CD4-positive, alpha-beta T cell (primary cell): Measurements from ENCODE around the gene CD1B. TPM values are rescaled to one million over a fixed set of nuclear protein-coding genes. Genes with fewer than 3 reads are reported as not detected.
"Not testable (repeated sequence)": the region's sequence is repeated elsewhere in the genome, so short reads cannot be mapped to it uniquely, and the experiment has no call there.

Source experiments
- ATAC-seq: fragments of 200-7000 bp; cut with Tn5 transposase; one replicate; pipeline ENCODE4 v1.10.0; 2022; ENCODE audit warnings: mild to moderate bottlenecking; ENCODE audit not compliant: poor library complexity
- CTCF ChIA-PET: fragments of 350-600 bp; sonication (Branson Sonifier 250); formaldehyde crosslinking; loops from one replicate; lab custom pipeline; 2021; ENCODE audit warnings: antibody characterized with exemption, inconsistent platforms; lab: Charles Lee
- POLR2A ChIA-PET: fragments of 350-600 bp; sonication (Branson Sonifier 250); formaldehyde crosslinking; loops from one replicate; lab custom pipeline; 2021; ENCODE audit warnings: antibody characterized with exemption, inconsistent platforms; lab: Charles Lee
- DNase-seq, 14 experiments: peaks; one replicate each; pipeline ENCODE4 v3.0.0-alpha.2; 2013 to 2020; ENCODE audit warnings: mixed read lengths in 2 of 14
- H3K27ac ChIP-seq, 2 donors: one replicate each; pipeline versions ENCODE4 v1.5.1 to v1.7.0; 2013; ENCODE audit warnings: low read length in 2 of 2, low read depth in 1 of 2, mild to moderate bottlenecking in 1 of 2
- H3K27me3 ChIP-seq, 2 experiments: 1 replicate in 1 of 2; 2 replicates in 1 of 2; pipeline versions ENCODE4 v1.6.1 to v1.7.0; 2013; ENCODE audit warnings: low read length in 2 of 2, control low read depth in 1 of 2, mild to moderate bottlenecking in 1 of 2, moderate library complexity in 1 of 2; ENCODE audit not compliant: insufficient read depth in 2 of 2, control insufficient read depth in 1 of 2
- H3K36me3 ChIP-seq: one replicate; pipeline ENCODE4 v1.6.1; 2013; ENCODE audit warnings: low read length, control low read depth; ENCODE audit not compliant: insufficient read depth
- H3K4me1 ChIP-seq: one replicate; pipeline ENCODE4 v1.6.1; 2013; ENCODE audit warnings: low read length, control low read depth; ENCODE audit not compliant: insufficient read depth
- H3K4me3 ChIP-seq: one replicate; pipeline ENCODE4 v1.5.1; 2013; ENCODE audit warnings: mild to moderate bottlenecking, low read length, moderate library complexity
- H3K9me3 ChIP-seq, 2 experiments: 1 replicate in 1 of 2; 2 replicates in 1 of 2; pipeline versions ENCODE4 v1.6.1 to v1.7.0; 2013; ENCODE audit warnings: low read length in 2 of 2, mild to moderate bottlenecking in 2 of 2, control low read depth in 1 of 2, moderate library complexity in 1 of 2; ENCODE audit not compliant: control insufficient read depth in 1 of 2, insufficient read depth in 1 of 2
- H3K27ac Mint-ChIP-seq: one replicate; pipeline ENCODE4 v1.8.0; 2020; ENCODE audit warnings: mixed read lengths
- H3K27me3 Mint-ChIP-seq: one replicate; pipeline ENCODE4 v1.8.0; 2021; ENCODE audit warnings: mixed read lengths
- H3K36me3 Mint-ChIP-seq: one replicate; pipeline ENCODE4 v1.8.0; 2021; ENCODE audit warnings: low read depth, mixed read lengths
- H3K4me1 Mint-ChIP-seq: one replicate; pipeline ENCODE4 v1.8.0; 2021; ENCODE audit warnings: low read depth, mixed read lengths
- H3K4me3 Mint-ChIP-seq: one replicate; pipeline ENCODE4 v1.8.0; 2020; ENCODE audit warnings: mild to moderate bottlenecking, mixed read lengths
- H3K9me3 Mint-ChIP-seq: one replicate; pipeline ENCODE4 v1.8.0; 2020; ENCODE audit warnings: mixed read lengths
- CTCF ChIP-seq: fragments of 200-600 bp; IDR thresholded peaks from one replicate; pipeline ENCODE4 v1.8.0; 2022; ENCODE audit warnings: antibody characterized with exemption, mild to moderate bottlenecking
- intact Hi-C, 2 experiments: fragments of 100-400 bp; cut with DNase I in 1 of 2; cut with micrococcal nuclease in 1 of 2; formaldehyde crosslinking; loops; one replicate each; pipeline versions ENCODE4 v1.15.1 to v1.9.0; 2023 to 2025; cut with DNase I, micrococcal nuclease
- total RNA-seq, 174 experiments: library from RNA in 2 of 174; stranded (reverse) in 2 of 174; gene quantifications; one replicate each; pipeline ENCODE4 v1.2.3 and lab custom pipeline; 2021 to 2026

CD1B gene
- total RNA-seq, 2 experiments from 2014 or later = not detected

- Histone ChIP-seq H3K36me3 (no peaks in the 10 kb centered on the region), H3K27ac (no peak overlapping the region), H3K27me3 (peaks cover 5 to 9% of the 10 kb centered on the region in 2 experiments), H3K4me3 (no peak overlapping the region), H3K9me3 (no peaks in the 10 kb centered on the region), H3K4me1 (no peaks in the 10 kb centered on the region)
- no peak overlapping the region for H3K27ac Mint-ChIP-seq
- H3K9me3 Mint-ChIP-seq = no peaks in the 10 kb centered on the region
- TF ChIP-seq CTCF = no peak
- H3K4me1 Mint-ChIP-seq = no peaks in the 10 kb centered on the region
- intact Hi-C loops = no loop called here
- no peak for ATAC-seq
- ChIA-PET POLR2A (no interaction called here), CTCF (no interaction called here)
- no peak overlapping the region for H3K4me3 Mint-ChIP-seq
- H3K36me3 Mint-ChIP-seq = no peaks in the 10 kb centered on the region
- peaks cover 39% of the 10 kb centered on the region for H3K27me3 Mint-ChIP-seq
- DNase-seq = no peak
Measured at GRCh38 chr1:158355773-158356285, 24.5 kb upstream of the CD1B start.

- no peak overlapping the region for H3K27ac ChIP-seq
- POLR2A ChIA-PET = no interaction called here
Measured at GRCh38 chr1:158354255-158354654, 22.9 kb upstream of the CD1B start.

GRCh38 chr1:158353303-158354075 lies 22.2 kb upstream of the CD1B start, which contains the start of gene CD1E:
Gene CD1E (plus strand): TSS chr1:158353894. CDS start chr1:158353989, 95 bp downstream.
- no peak within 1 kb of the TSS for H3K4me3 ChIP-seq
- Mint-ChIP-seq H3K27ac (no peak within 1 kb of the TSS), H3K9me3 (no peaks in the 10 kb centered on the region), H3K27me3 (peaks cover 39% of the 10 kb centered on the region), H3K4me3 (no peak within 1 kb of the TSS), H3K36me3 (no peaks in the 10 kb centered on the region), H3K4me1 (no peaks in the 10 kb centered on the region)
- no peak for TF ChIP-seq CTCF
- no peak within 1 kb of the TSS for H3K27ac ChIP-seq
- ATAC-seq = no peak
- peaks cover 5 to 9% of the 10 kb centered on the region in 2 experiments for H3K27me3 ChIP-seq
- peaks cover 0 to 7% of the 10 kb centered on the region in 2 experiments for H3K9me3 ChIP-seq
- DNase-seq = peak in 1 of 14 experiments; percentile 7
- POLR2A ChIA-PET = no interaction called here
- no peaks in the 10 kb centered on the region for H3K4me1 ChIP-seq
- CTCF ChIA-PET = no interaction called here
- intact Hi-C loops = no loop called here
- H3K36me3 ChIP-seq = no peaks in the 10 kb centered on the region

More at GRCh38 chr1:158354255-158354654, 22.9 kb upstream of the CD1B start:
- TF ChIP-seq CTCF = no peak
- Mint-ChIP-seq H3K36me3 (no peaks in the 10 kb centered on the region), H3K4me1 (no peaks in the 10 kb centered on the region), H3K4me3 (no peak overlapping the region), H3K27me3 (peaks cover 39% of the 10 kb centered on the region), H3K27ac (no peak overlapping the region), H3K9me3 (no peaks in the 10 kb centered on the region)
- CTCF ChIA-PET = no interaction called here
- Histone ChIP-seq H3K4me1 (no peaks in the 10 kb centered on the region), H3K27me3 (peaks cover 5 to 9% of the 10 kb centered on the region in 2 experiments), H3K9me3 (peaks cover 0 to under 1% of the 10 kb centered on the region in 2 experiments), H3K36me3 (no peaks in the 10 kb centered on the region), H3K4me3 (no peak overlapping the region)
- peak in 2 of 14 experiments; percentile 7 to 17 for DNase-seq
- intact Hi-C loops = no loop called here
- no peak for ATAC-seq

GRCh38 chr1:158348946-158349345 lies 17.6 kb upstream of the CD1B start:
- H3K9me3 Mint-ChIP-seq, H3K36me3 Mint-ChIP-seq, DNase-seq, POLR2A ChIA-PET, H3K36me3 ChIP-seq, H3K27ac ChIP-seq, intact Hi-C loops, H3K27ac Mint-ChIP-seq, H3K27me3 ChIP-seq, H3K4me3 ChIP-seq, ATAC-seq, H3K4me1 Mint-ChIP-seq, H3K27me3 Mint-ChIP-seq, H3K9me3 ChIP-seq, H3K4me3 Mint-ChIP-seq, H3K4me1 ChIP-seq, CTCF ChIA-PET: not testable (repeated sequence)

- not testable (repeated sequence) for H3K9me3 Mint-ChIP-seq
Measured at GRCh38 chr1:158336413-158336812, 5.1 kb upstream of the CD1B start.

More at GRCh38 chr1:158336413-158336812, 5.1 kb upstream of the CD1B start:
- POLR2A ChIA-PET, H3K4me1 ChIP-seq, ATAC-seq, H3K27ac Mint-ChIP-seq, H3K4me3 Mint-ChIP-seq, H3K36me3 ChIP-seq, H3K4me3 ChIP-seq, H3K27ac ChIP-seq, CTCF ChIA-PET, H3K27me3 ChIP-seq, H3K9me3 ChIP-seq, H3K36me3 Mint-ChIP-seq: not testable (repeated sequence)
- intact Hi-C loops = loop anchor here in 1 of 2 experiments (10.0 kb wide), 1 partner anchor 132 kb away; no protein-coding TSS in a partner anchor
- Mint-ChIP-seq H3K27me3 (peaks cover 11% of the 10 kb centered on the region), H3K4me1 (peaks cover 22% of the 10 kb centered on the region)
- DNase-seq = peak in 2 of 14 experiments; percentile 5 to 22
